SU-DHL-6 (cell line): ENCODE data around the gene PPP1R7.

ENCODE experiments used
- EZH2phosphoT487 ChIP-seq: fragments of 200-600 bp; sonication (generic), shearing (Covaris generic); conservative IDR thresholded peaks from 2 replicates; pipeline ENCODE4 v1.6.1; 2018; ENCODE audit warnings: mild to moderate bottlenecking, antibody characterized with exemption, low read length, moderate library complexity, mixed read lengths
- TF ChIP-seq, protein P1 (sequence below): fragments of 200-600 bp; sonication (generic); IDR thresholded peaks from one replicate; pipeline ENCODE4 v1.5.1; 2017; ENCODE audit warnings: antibody characterized with exemption, mild to moderate bottlenecking, low read length, moderate library complexity; ENCODE audit not compliant: insufficient read depth, poor library complexity, severe bottlenecking

DNA sequence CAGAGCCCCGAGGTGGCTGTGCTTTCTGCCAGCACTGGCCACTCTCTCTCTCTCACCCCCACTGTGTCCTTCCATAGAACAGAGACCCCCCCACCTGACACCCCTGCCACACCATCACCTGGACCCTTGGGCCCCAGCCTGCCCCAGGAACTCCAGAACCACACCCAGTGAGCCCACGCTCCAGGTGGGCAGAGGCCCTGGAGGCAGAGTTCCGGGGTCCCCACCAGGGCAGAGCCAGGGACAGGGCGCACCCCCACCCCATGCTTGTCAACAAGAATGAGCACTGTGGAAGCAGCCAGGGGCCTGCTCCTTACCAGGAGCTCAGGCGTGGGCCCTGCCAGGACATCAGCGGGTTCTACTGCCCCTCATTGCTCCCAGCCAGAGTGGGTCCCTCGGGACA, 15.6 kb upstream of the PPP1R7 start:
- TF ChIP-seq, protein P1, sequence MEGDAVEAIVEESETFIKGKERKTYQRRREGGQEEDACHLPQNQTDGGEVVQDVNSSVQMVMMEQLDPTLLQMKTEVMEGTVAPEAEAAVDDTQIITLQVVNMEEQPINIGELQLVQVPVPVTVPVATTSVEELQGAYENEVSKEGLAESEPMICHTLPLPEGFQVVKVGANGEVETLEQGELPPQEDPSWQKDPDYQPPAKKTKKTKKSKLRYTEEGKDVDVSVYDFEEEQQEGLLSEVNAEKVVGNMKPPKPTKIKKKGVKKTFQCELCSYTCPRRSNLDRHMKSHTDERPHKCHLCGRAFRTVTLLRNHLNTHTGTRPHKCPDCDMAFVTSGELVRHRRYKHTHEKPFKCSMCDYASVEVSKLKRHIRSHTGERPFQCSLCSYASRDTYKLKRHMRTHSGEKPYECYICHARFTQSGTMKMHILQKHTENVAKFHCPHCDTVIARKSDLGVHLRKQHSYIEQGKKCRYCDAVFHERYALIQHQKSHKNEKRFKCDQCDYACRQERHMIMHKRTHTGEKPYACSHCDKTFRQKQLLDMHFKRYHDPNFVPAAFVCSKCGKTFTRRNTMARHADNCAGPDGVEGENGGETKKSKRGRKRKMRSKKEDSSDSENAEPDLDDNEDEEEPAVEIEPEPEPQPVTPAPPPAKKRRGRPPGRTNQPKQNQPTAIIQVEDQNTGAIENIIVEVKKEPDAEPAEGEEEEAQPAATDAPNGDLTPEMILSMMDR = no peak
- no peak for TF ChIP-seq EZH2phosphoT487
